Activated CD4-positive, alpha-beta T cell treated with anti-CD3 and anti-CD28 coated beads, Interleukin-2, amount 50 U/mL, for 1 hour (primary cell): Measurements from ENCODE around the gene DNMT3L.
"Not testable (repeated sequence)": the region's sequence is repeated elsewhere in the genome, so short reads cannot be mapped to it uniquely, and the experiment has no call there.

Experiments used
- DNase-seq: peaks from one replicate; pipeline ENCODE4 v3.0.0-alpha.2; 2020

The DNMT3L gene

DNA sequence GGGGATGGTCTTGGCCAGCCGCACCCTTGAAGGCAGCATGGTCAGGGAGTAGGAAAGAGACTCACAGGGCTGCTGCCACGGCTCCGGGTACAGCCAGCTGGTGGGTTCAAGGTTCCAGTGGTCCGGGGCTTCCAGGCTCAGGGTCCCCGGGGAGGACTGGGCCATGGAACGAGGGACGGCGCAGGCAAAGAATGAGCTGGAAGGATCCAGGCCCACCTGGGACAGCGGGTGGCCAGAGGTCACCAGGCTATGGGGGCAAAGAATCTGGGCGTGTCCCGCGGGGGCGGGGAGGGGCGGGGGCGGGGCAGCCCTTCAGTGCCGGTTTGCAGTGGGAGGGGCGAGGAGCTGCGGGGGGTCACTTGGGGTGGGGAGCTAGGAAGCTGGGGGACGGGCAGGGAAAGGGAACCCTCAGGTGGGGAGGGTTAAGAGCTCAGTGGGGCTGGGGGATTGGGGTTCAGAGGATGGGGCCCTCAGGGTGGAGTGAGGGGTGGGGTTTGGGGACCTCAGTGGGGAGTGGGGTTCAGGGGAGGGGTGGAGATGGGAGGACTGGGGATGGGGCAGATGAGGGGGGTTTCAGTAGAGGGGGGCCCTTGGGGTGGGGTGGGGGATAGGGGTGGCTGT is at the start of gene DNMT3L:
Gene DNMT3L, minus strand, starts transcription at position 223 of the 621 bp plus-strand sequence. CDS start 638 bp downstream, outside the sequence.
- DNase-seq: no peak

DNA sequence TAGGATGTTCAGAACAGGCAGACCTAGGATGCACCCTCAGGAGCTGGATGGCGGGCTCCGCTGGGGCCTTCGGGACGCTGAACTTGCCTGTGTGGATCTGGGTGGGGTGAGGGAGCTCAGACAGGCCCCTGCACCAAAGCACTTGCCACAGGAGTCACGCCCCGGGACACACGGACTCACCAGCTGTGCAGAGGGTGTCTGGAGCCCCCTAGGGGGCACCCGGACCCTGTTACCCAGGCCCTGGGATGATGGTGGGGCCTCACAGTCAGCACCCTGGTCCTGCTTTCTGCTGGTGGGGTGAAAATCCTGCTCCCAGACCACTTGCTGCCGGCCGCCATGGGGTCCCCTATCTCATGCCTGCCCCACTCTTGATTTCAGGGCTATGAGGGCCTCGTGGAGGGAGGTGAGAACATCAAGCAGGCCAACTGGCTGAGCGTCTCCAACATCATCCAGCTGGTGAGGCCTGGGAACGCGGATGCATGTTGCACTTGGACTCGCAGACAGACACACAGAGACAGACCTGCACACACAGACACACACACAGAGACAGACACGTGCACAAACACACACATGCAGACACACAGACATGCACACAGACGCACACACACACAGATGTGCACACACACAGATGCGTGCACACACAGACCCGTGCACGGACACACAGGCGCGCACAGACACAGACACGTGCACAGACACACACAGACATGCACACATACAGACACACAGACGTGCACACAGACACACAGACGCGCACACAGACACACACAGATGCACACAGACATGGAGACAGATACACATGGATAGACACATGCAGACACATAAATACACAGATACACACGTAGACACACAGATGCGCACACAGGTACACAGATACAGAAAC is 49.2 kb upstream of the DNMT3L start:
- DNase-seq: no peak

DNA sequence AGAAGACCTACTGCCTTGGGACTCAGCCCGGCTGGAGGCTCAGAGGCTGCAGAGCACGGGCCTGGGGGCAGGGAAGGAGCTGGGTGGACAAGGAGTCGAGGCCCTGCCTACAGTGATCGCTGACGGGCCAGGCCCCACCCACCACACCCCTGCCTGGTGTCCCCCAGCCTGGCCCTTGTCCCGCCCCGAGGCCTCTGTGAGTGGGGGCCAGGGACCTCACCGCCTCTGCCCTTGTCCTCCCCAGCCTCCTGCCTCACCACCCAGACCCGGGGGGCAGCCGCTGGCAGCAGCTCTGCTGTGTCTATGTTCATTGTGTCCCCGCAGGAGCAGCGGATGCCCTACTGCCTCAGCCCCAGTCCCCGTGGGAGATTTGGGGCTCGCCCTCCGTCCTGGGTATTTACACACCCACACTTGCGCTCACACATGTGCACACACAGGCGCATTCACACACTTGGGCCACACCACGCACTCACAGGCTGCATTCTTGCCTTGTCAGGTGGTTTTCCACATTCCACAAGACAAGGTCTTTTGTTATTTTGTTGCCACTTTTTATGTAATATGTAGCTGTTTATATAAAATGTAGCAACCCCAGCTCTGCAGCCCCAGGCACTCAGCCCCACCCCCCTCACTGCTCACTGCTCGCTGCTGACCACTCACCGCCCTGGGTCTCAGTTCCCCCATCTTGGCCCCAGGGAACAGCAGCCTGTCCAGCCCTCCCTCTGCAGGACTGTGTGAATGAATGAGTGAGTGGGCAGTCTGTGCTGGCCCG is 45.4 kb upstream of the DNMT3L start:
- no peak for DNase-seq

DNA sequence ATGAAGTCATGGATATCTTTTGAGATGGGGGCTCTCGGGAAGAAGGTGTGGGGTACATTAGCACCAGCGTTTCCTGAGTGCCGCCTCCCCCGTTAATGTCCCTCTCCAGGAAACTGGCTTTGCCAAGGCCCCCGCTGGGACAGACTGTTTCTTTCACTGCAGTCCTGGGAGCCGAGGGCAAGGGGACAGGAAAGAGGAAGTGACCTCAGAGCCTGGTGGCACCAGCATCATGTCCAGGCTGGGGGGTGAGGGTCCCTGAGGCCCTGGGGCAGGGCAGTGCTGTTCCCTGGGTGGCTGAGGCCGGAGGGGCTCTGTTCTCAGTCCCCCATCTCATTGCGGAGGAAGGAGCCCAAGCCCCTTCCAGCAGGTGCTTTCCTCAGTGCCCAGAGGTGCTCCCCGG is 44.0 kb upstream of the DNMT3L start:
- DNase-seq: no peak

DNA sequence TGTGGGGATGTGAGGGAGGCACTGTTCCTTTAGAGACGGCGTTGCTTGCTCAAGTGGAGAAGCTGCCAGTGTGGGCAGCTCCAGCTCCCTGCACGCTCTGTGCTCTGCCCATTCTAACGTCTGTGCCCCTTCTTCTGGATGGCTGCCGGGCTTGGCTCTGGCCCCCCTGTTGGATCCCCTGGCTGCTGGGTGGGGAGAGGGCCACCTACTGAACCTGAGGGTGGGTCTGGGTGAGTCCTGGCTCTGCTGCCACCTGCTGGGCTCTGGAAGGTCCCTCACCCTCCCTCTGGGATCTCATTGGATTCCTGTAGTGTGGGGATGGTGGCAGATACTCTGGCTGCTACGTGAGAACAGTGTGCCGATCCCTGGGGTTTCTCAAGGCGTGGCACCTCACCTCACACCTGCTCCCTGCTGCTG is 43.2 kb upstream of the DNMT3L start:
- DNase-seq: peak; percentile 50

DNA sequence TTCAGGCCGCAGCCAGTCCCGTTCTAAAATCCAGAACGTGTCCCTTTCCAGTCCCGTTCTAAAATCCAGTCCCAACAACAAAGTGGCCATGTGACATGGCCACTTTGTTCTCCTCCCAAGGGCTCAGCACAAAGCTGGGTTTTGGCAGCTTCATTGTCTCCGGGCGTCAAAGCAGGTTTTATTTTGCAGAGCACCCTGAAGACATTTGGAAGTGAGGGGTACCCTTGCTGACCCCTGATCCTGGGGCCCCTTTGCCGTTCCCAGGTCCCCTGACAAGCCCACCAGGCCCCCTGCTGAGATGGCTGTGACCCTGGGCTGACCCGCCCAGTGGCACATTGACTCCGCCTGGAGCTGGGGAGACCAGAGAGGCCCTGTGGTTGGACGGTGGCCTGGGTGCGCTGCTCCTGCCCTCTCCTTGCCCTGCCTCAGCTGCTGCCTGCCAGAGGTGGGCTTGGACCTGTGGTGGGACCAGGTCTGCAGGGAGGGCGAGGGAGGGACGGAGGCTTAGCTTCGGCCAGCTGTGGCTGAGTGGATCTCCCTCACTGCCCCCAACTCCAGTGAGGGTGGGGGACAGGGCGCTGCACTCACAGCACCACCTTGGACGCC is 42.4 kb upstream of the DNMT3L start:
- DNase-seq: no peak

DNA sequence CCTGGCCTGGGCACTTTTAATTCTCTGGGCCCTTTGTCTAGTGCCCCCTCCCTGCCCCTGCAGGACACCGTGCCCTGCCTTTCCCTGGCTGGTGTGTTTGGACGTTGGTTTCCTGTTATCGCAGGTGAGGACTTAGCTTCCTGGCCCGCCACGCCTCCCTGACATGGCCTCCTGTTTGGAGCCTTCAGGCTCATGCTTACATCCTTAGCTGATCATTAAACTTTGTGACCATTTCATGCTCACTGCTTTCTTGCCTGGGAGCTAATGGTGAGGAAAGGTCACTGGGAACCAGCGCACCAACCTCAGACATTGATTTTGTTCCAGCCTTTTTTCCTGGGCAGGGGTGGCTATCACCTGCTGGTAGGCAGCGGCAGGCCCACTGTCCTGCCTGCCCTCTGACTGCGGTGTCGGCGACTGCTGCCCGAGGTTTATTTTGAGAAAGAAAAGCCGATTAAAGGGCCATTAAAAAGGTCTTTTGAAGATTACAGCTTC is 41.8 kb upstream of the DNMT3L start:
- no peak for DNase-seq

DNA sequence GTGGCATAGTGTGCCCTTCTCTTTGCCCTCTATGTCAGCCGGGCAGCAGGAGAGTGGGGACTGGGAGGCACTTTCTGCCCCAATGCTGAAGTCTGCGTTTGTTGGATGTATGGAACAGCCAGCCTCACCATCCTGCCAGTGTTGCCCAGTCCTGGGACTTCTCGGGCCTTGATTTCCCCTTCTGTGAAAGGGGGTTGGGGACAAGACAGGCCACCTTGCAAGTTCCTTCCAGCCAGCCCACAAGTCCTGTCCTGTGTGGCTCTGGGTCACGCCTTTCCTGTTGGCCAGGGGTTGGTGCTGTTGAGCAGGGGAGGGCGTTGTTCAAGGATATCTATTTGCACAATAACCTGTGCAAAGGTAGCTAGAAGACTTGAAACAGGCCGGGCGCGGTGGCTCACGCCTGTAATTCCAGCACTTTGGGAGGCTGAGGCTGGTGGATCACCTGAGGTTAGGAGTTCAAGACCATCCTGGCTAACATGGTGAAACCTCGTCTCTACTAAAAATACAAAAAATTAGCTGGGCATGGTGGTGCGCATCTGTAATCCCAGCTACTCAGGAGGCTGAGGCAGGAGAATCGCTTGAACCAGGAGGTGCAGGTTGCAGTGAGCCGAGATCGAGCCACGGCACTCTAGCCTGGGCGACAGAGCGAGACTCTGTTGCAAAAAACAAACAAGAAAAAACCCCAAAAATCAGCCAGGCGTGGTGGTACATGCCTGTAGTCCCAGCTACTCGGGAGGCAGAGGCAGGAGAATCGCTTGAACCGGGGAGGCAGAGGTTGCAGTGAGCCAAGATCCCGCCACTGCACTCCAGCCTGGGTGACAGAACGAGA is 41.1 kb upstream of the DNMT3L start:
- DNase-seq: not testable (repeated sequence)

DNA sequence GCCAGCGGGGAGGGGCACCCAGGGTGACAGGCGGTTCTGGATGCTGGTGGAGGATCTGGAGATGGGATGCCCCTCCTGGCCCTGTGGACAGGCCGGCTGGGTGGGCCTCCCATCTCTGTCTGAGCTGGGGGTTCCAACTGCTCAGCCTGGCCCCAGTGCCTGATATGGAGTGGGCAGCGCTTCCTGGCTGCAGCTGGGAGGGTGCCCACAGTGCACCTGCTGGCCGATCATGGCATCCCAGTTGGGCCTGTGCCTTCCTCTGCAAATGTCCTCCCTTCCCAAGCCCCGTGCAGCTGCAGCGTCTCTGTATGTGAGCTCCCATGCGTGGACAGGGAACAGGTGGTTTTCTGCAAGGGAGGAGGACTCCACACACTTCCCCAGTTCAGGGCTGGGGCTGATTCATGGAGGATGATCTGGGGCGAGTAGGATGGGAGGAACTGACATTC is 40.3 kb upstream of the DNMT3L start:
- DNase-seq: no peak

DNA sequence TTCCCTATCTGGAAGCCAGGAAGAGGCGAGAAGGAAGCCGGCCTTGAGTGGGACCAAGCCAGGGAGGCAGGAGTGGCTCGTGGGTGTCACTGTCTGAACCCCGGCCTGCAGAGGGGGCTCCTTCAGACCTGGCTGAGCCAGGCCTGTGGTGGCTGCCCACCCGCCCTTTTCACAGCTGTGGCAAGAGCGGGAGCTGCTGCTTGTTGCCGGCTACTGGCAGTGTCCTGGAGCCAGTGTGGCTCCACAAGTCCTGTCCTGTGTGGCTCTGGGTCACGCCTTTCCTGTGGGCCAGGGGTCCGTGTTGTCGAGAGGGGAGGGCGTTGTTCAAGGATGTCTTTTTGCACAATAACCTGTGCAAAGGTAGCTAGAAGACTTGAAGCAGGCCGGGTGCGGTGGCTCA is 39.4 kb upstream of the DNMT3L start:
- no peak for DNase-seq

DNA sequence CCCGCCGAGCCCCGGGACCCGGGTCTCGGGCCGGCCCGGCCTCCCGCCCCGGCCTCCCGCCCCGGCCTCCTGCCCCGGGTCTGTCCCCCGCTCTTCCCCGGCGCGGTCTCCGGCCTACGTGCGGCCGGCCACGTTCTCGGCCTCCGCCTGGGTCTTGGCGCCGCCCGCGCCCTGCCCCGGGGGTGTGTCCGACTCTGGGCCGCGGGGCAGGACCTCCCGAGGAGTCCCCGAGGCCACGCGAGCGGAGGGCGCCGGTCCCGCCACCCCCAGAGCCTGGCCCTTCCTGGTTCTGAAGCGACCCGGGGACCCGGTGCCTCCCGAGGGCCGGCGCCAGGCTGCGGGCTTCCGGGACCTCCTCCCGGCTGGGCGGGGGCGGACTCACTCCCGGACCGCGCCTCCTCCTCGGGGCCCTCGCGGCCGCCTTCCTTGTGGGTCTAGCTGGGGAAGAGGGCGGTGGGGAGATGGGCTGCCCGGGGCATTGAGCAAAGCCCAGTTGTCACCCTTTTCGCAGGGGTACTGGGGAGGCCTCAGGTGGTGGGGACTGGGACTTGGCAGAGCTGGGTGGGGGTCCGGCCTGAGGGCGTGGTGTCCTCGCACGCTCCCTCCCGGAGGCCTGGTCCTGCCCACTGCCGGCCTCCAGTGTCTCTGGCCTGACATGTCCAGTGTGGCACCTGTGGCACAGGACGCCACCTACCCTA is 38.7 kb upstream of the DNMT3L start:
- DNase-seq: peak; percentile 52

DNA sequence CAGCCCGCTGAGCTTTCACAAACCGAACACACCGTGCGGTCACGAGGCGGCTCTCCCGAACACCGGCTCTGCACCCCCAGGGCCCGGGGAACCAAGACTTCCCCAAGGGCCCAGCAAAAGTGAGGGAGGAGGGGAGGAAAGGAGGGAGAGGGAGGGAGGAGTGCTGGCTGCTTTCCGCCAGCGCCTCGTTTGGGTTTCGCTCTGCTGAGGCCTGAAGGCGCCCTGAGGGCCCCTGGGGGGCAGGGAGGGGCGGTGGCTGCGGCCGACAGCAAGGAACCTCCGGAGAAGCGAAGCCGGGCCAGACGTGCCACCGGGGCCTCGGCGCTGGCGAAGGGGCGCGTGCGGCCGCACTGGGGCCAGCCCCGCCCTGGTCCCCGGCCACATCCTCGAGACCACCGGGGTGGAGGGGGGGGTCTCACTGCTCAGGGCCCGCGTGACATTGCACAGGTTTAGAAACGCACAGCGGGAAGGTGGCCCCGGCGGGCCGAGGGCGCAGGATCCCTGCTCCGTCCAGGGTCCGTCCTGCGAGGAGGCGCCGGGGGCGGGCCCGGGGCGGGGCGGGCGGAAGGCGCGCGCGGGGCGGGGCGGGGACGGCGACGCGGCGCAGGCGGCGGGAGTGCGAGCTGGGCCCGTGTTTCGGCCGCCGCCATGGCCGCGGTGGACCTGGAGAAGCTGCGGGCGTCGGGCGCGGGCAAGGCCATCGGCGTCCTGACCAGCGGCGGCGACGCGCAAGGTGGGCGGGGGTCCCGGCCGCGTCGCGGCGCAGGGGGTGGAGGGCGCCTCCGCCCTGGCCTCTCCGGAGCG is 38.0 kb upstream of the DNMT3L start, which contains the start of gene PFKL:
Gene PFKL, plus strand, starts transcription at position 596 of the 804 bp plus-strand sequence. Its CDS starts 53 bp downstream, at position 649.
- peak; percentile 45 for DNase-seq

DNA sequence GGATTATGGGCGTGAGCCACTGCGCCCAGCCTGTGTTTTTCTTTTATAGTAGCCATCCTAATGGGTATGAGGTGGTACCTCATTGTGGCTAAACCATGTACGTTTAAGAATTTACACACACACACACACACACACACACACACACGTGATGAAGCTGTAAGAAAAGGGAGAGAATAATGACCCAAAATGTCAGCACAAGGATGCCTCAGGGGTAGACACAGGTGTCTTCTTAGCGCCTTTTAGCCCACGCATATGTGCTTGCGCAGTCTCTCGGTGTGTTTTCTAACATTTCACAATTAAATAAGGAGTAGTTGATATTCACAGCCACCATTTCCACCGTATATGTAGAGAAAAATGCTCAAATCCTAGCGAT is 37.4 kb upstream of the DNMT3L start:
- no peak for DNase-seq

DNA sequence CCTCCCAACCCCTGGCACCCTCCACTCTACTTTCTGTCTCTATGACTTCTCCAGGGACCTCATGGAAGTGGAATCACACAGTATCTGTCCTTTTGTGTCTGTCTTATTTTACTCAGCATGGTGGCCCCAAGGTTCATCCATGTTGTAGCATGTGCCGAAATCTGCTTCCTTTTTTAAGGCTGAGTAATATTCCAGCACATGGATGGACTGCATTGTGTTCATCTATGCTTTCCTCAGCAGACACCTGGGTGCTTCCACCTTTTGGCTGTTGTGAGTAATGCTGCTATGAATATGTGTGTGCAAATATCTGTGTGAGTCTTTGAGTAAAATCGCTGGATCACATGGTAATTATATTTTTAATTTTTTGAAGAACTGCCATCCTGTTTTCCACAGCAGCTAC is 36.6 kb upstream of the DNMT3L start:
- DNase-seq: no peak

DNA sequence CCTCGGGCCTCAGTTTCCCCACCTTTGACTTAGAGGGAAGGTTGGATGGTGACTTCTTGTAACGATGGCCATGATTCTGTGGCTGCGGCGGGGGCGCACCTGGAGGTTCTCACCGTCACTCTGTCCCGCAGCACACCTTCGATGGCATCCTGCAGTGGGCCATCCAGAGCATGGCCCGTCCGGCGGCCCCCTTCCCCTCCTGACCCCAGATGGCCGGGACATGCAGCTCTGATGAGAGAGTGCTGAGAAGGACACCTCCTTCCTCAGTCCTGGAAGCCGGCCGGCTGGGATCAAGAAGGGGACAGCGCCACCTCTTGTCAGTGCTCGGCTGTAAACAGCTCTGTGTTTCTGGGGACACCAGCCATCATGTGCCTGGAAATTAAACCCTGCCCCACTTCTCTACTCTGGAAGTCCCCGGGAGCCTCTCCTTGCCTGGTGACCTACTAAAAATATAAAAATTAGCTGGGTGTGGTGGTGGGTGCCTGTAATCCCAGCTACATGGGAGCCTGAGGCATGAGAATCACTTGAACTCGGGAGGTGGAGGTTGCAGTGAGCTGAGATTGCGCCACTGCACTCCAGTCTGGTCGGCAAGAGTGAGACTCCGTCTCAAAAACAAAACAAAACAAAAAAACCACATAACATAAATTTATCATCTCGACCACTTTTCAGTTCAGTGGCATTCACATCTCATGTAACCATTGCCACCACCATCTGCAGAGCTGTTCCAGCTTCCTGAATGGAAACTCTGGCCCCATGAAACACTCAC is 36.0 kb upstream of the DNMT3L start:
- DNase-seq: peak; percentile 72

DNA sequence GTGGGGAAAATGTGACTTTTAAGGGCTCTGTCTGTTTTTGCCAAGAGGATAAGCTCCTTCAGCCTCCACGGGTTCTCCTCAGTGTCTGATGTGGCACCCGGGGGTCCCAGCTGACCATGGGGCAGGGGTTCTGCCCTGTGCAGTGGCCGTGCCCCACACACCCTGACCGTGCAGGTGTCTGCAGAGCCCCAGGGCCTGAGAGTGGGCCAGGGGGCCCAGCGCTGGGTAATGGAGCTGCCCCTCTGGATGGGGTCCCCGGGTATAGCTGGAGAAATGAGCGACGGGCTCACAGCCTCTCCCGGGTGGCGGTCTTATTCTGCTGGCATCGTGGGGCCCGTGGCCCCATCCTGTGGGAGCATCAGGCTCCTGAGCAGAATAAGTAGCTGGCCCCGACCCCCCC is 35.2 kb upstream of the DNMT3L start:
- no peak for DNase-seq

DNA sequence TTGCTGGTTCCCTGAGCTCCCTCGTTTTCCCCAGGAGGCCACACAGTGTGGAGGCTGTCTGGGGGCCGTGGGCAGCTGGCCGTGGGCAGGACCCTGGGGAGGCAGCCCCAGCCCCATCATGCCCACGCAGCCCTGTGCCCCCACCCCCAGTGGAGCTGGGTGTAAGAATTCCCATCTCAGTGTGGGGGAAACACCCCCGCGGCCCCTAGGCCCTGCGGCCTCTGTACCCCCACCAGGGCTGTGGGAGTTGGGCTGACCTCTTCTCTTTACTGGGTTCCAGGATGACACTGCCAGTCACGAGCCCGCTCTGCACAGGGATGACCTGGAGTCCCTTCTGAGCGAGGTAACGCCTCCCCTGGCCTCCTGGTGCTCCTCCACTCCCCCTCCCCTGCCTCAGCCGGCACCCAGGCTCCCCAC is 34.4 kb upstream of the DNMT3L start:
- DNase-seq: no peak

DNA sequence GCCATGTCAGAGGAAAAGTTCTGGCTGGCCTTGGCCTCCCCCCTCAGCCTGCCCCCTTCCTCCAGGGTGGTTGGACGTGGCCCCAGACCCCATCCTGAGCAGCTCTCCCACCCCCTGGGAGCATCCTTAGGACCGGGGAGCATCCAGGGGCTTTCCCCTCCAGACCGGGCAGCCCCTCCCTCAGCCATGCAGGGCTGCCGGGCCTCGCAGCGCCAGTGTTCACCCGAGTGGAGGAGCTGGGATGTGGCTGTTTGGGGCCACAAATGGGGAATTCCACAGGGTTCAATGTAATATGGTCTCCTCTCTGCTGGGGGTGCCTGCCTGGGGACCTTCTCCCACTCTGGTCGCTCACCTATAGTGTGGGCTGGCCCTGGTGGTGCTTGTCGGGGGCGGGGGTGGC is 33.9 kb upstream of the DNMT3L start:
- DNase-seq: no peak

DNA sequence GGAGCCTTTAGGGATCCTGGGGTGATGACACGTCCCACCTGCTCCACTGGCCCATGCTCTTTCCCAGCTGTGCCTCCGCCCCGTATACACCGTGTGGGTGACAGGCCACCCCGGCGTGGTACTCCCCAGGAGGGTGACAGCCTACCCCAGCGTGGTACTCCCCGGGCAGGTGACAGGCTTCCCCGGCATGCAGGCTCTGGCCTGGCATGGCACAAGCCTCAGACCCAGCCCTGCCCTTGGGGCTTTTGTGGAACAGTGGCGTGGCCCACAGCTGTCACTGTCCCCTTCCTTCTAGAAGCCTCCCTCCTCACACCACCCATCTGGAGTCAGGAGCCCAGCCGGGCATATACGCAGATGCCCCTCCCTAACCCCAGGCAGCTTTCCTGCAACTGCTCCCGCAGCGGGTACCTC is 33.5 kb upstream of the DNMT3L start:
- DNase-seq: no peak
